Measurements from ENCODE around the gene SPPL2B. TPM values are rescaled to one million over a fixed set of nuclear protein-coding genes. Genes with fewer than 3 reads are reported as not detected.

Gene SPPL2B
- total RNA-seq, 2 donors from 2014 or later: 54.0 to 87.1 TPM

- TF ChIP-seq POLR2AphosphoS5 (IDR thresholded peaks at IDR 0.05) (no peak), POLR2A (IDR thresholded peaks at IDR 0.05) (no peak), CTCF (IDR thresholded peaks at IDR 0.05) (no peak)
- Histone ChIP-seq H3K4me3 (no peak overlapping the region), H3K27ac (no peak overlapping the region), H3K4me1 (replicated peaks) (no peaks in the 10 kb centered on the region), H3K36me3 (no peaks in the 10 kb centered on the region), H3K27me3 (replicated peaks; ENCODE audit: insufficient read depth) (no peaks in the 10 kb centered on the region), H3K9me3 (no peaks in the 10 kb centered on the region)
- 86% methylated on average over 32 of the region's 34 CpGs for WGBS
- intact Hi-C loops (cut with DNase I): no loop called here
- DNase-seq (ENCODE audit: low spot score): no peak
Measured at GRCh38 chr19:2353887-2354592, 25.6 kb downstream of the SPPL2B start.

- H3K27ac ChIP-seq: no peak overlapping the region
- no peak overlapping the region for H3K4me3 ChIP-seq
- H3K9me3 ChIP-seq: no peaks in the 10 kb centered on the region
- TF ChIP-seq POLR2A (IDR thresholded peaks at IDR 0.05): no peak
- TF ChIP-seq POLR2AphosphoS5 (IDR thresholded peaks at IDR 0.05): no peak
- TF ChIP-seq CTCF (IDR thresholded peaks at IDR 0.05): no peak
- intact Hi-C loops (cut with DNase I): no loop called here
- no peaks in the 10 kb centered on the region for H3K4me1 ChIP-seq (replicated peaks)
- no peak for DNase-seq (ENCODE audit: low spot score)
- WGBS: 94% methylated on average over 17 of the region's 17 CpGs
- H3K36me3 ChIP-seq: no peaks in the 10 kb centered on the region
- peaks cover 1% of the 10 kb centered on the region for H3K27me3 ChIP-seq (replicated peaks; ENCODE audit: insufficient read depth)
Measured at GRCh38 chr19:2354670-2355069, 26.2 kb downstream of the SPPL2B start.

- peaks cover 3% of the 10 kb centered on the region for H3K27me3 ChIP-seq (replicated peaks; ENCODE audit: insufficient read depth)
- DNase-seq (ENCODE audit: low spot score): no peak
- intact Hi-C loops (cut with DNase I): no loop called here
- TF ChIP-seq POLR2A (IDR thresholded peaks at IDR 0.05) (no peak), POLR2AphosphoS5 (IDR thresholded peaks at IDR 0.05) (no peak)
- no peak overlapping the region for H3K4me3 ChIP-seq
- H3K9me3 ChIP-seq: no peaks in the 10 kb centered on the region
- H3K4me1 ChIP-seq (replicated peaks): no peaks in the 10 kb centered on the region
- H3K27ac ChIP-seq: no peak overlapping the region
- WGBS: 89% methylated on average over 24 of the region's 24 CpGs
- H3K36me3 ChIP-seq: no peaks in the 10 kb centered on the region
Measured at GRCh38 chr19:2355168-2356035, 26.9 kb downstream of the SPPL2B start.

GRCh38 chr19:2356036-2356646, 27.7 kb downstream of the SPPL2B start:
- Histone ChIP-seq H3K27ac (no peak overlapping the region), H3K4me1 (replicated peaks) (no peaks in the 10 kb centered on the region), H3K36me3 (no peaks in the 10 kb centered on the region), H3K27me3 (replicated peaks; ENCODE audit: insufficient read depth) (peaks cover 7% of the 10 kb centered on the region), H3K4me3 (no peak overlapping the region), H3K9me3 (no peaks in the 10 kb centered on the region)
- WGBS: 79% methylated on average over 21 of the region's 21 CpGs
- DNase-seq (ENCODE audit: low spot score): no peak
- TF ChIP-seq POLR2AphosphoS5 (IDR thresholded peaks at IDR 0.05): no peak
- TF ChIP-seq CTCF (IDR thresholded peaks at IDR 0.05): no peak
- TF ChIP-seq POLR2A (IDR thresholded peaks at IDR 0.05): no peak
- intact Hi-C loops (cut with DNase I): no loop called here
